PFSK-1 (cell line): ENCODE data around the gene CREBRF.

Experiments used
- FOXP2 ChIP-seq: optimal IDR thresholded peaks from 2 replicates; pipeline ENCODE3; 2011; ENCODE audit warnings: borderline replicate concordance, control low read depth, inconsistent platforms; ENCODE audit not compliant: insufficient read depth; ENCODE audit errors: extremely low read length, extremely low read depth
- POLR2AphosphoS5 ChIP-seq: IDR thresholded peaks from 2 replicates; pipeline ENCODE4 v1.6.1; 2012; ENCODE audit warnings: low read depth, mild to moderate bottlenecking, control low read depth, low read length, moderate library complexity
- SIN3A ChIP-seq: IDR thresholded peaks from 2 replicates; pipeline ENCODE4 v1.6.1; 2012; ENCODE audit warnings: mild to moderate bottlenecking, low read length, moderate library complexity, borderline replicate concordance; ENCODE audit not compliant: insufficient read depth
- TAF1 ChIP-seq: IDR thresholded peaks from 2 replicates; pipeline ENCODE4 v1.6.1; 2012; ENCODE audit warnings: low read length, control low read depth, borderline replicate concordance; ENCODE audit not compliant: insufficient read depth
- TF ChIP-seq, protein P1 (sequence below), 2 experiments: IDR thresholded peaks; 2 replicates each; pipeline versions ENCODE4 v1.6.1 to v1.8.0; 2011 to 2012; ENCODE audit warnings: low read depth in 2 of 2, low read length in 2 of 2, control low read depth in 1 of 2, inconsistent platforms in 1 of 2, mild to moderate bottlenecking in 1 of 2, moderate library complexity in 1 of 2; ENCODE audit not compliant: insufficient read depth in 1 of 2

Gene CREBRF

DNA sequence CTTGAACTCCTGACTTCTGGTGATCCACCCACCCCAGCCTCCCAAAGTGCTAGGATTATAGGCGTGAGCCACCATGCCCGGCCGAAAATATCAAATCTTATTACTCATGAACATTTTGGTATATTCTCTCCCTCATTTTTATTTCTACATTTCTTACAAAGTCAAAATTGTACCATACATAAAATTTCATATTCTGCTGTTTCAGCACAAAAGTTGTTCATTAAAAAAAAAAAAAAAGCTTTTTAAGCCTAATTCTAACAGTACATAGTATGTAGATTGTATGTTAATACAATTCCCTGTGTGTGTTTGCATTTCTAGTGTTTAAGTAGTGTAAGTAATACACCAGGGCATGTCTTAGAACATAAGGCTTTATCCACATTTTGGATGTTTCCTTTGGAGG is 103.1 kb downstream of the CREBRF start:
- TF ChIP-seq SIN3A (no peak), TAF1 (no peak), POLR2AphosphoS5 (no peak), FOXP2 (no peak)
- TF ChIP-seq, protein P1, sequence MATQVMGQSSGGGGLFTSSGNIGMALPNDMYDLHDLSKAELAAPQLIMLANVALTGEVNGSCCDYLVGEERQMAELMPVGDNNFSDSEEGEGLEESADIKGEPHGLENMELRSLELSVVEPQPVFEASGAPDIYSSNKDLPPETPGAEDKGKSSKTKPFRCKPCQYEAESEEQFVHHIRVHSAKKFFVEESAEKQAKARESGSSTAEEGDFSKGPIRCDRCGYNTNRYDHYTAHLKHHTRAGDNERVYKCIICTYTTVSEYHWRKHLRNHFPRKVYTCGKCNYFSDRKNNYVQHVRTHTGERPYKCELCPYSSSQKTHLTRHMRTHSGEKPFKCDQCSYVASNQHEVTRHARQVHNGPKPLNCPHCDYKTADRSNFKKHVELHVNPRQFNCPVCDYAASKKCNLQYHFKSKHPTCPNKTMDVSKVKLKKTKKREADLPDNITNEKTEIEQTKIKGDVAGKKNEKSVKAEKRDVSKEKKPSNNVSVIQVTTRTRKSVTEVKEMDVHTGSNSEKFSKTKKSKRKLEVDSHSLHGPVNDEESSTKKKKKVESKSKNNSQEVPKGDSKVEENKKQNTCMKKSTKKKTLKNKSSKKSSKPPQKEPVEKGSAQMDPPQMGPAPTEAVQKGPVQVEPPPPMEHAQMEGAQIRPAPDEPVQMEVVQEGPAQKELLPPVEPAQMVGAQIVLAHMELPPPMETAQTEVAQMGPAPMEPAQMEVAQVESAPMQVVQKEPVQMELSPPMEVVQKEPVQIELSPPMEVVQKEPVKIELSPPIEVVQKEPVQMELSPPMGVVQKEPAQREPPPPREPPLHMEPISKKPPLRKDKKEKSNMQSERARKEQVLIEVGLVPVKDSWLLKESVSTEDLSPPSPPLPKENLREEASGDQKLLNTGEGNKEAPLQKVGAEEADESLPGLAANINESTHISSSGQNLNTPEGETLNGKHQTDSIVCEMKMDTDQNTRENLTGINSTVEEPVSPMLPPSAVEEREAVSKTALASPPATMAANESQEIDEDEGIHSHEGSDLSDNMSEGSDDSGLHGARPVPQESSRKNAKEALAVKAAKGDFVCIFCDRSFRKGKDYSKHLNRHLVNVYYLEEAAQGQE (IDR thresholded peaks at IDR 0.05; ENCODE audit: insufficient read depth in 1 of 2, low read depth in 2 of 2, low read length in 2 of 2): no peak

DNA sequence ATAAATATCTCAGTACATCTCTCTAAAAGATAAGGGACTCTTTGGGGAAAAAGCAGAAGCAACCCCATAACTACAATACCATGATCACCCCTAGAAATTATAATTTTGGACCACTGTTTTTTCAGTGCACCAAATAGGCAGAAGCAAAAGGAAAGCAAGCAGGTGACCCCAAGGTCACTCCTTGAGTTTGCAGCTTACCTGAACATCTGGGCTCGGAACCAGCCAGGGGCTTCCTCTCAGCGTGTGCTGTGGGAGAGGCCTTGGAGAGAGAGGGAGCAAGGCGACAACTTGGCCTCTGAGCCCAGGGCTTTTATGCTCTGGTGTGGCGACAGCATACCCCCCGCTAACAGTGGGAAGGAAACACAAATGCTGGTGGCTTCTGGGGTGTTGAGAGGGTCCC is 105.0 kb downstream of the CREBRF start:
- TF ChIP-seq SIN3A (no peak), TAF1 (no peak)

DNA sequence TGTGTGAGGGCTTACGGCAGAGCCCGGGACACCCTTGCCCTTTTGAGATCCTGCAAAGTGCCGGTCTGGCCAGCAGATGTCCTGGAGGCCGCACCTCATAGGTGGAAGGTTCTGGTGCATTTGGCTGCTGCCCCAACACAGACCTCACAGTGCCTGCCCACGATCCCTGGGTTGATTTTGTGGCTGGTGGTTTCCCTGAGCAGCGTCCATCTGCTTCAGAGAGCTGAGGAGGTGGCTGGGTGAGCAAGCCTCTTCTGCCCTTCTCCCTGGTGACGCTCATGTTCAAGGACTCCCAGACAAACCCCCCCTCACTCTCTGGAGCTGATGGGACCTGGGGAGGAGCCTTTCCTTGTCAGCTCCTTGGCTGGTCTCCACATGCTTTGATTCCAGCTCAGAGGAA is 107.1 kb downstream of the CREBRF start:
- no peak for TF ChIP-seq POLR2AphosphoS5
- TF ChIP-seq FOXP2: no peak
- TF ChIP-seq, protein P1 (IDR thresholded peaks at IDR 0.05; ENCODE audit: insufficient read depth in 1 of 2, low read depth in 2 of 2, low read length in 2 of 2): no peak
- no peak for TF ChIP-seq TAF1
- TF ChIP-seq SIN3A: no peak

DNA sequence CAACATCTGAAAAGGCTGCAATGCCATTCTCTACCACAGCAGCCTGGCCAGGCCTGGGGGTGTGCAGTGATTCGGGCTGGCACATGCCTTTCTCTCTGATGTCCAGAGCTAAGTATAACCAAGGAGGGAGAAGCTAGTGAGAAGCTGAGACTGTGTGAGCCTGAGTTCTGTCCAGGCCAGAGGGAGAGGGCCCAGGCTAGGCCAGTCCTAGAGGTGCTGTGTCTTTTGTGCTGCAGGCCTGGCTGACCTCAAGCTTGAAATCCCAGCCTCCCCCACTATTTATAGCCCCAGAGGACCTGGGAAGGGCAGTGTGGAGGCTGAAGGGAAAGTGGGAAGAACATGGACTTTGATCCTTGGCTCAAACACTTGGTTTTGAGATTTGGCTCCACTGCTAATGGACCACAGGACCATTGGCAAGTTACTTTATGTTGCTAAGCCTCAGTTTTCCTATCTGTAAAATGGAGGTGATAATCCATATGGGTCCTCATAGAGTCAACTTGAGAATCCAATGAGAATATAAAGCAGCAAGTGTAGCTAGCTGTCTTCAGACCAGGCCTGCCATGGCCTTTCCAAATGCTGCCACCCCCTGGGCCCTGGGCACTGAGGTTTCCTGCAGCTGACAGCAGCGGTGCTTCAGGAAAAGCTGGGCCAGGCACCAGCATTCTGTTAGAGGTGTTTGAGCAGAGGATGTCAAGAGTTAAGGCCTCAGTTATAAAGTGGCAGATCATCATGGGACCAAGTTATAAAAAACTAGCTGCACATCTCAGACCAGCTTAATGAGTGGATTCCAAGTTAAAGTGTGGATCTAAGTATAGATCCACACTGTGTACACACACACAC is 109.2 kb downstream of the CREBRF start:
- TF ChIP-seq SIN3A (no peak), POLR2AphosphoS5 (no peak), TAF1 (no peak), FOXP2 (no peak)
- TF ChIP-seq, protein P1 (IDR thresholded peaks at IDR 0.05; ENCODE audit: insufficient read depth in 1 of 2, low read depth in 2 of 2, low read length in 2 of 2): no peak

DNA sequence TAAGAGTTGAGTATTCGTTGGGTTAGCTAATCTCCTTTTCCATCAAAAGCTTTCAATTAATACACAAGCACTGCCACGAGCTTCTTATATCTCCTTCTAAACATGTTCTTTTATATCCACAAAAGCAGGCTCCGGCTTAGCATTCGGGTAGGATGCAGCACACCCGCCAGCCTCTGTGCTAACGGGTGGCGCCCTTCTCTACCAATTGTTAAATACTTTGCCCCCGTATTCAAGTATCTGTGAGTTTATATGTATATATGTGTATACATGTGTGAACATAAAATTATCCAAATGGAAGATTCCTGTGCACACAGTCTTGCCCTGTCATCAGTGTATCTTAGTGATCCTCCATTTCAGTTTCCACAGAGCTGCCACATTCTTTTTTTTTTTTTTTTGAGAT is 116.0 kb downstream of the CREBRF start:
- no peak for TF ChIP-seq POLR2AphosphoS5
- no peak for TF ChIP-seq FOXP2
- no peak for TF ChIP-seq TAF1
- TF ChIP-seq SIN3A: no peak
- TF ChIP-seq, protein P1 (IDR thresholded peaks at IDR 0.05; ENCODE audit: insufficient read depth in 1 of 2, low read depth in 2 of 2, low read length in 2 of 2): no peak
